HG02588 (cell line): ENCODE measurements around the gene ACAP2.
A peak's percentile ranks its signal among the peaks of the same experiment; 100 is the strongest.
"Not testable (repeated sequence)": the region's sequence is repeated elsewhere in the genome, so short reads cannot be mapped to it uniquely, and the experiment has no call there.

ENCODE experiments used
- ATAC-seq: cut with Tn5 transposase; IDR thresholded peaks from one replicate; pipeline ENCODE4 v1.9.1; 2021; ENCODE audit warnings: mild to moderate bottlenecking, moderate library complexity; ENCODE audit not compliant: unreplicated experiment

The ACAP2 gene

DNA sequence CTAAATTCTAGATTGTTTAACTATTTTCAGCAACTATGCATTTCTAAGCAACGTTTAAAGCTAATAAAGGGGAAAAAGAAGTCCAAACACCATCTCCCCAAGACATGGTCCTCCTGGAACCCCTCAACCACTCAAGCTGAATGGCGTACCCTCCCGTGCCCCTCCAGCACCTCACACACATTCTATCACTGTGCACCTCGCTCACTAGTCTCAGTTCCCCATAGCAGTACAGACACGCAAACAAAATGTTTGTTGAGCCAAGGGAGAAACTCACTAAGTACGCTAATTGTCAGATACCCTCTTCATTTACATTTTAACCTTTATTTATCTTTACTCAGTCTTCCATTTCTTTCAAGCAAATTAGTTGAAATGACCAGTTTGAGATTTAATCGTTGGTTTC lies 48.8 kb downstream of the ACAP2 start:
- peak; percentile 68 for ATAC-seq

DNA sequence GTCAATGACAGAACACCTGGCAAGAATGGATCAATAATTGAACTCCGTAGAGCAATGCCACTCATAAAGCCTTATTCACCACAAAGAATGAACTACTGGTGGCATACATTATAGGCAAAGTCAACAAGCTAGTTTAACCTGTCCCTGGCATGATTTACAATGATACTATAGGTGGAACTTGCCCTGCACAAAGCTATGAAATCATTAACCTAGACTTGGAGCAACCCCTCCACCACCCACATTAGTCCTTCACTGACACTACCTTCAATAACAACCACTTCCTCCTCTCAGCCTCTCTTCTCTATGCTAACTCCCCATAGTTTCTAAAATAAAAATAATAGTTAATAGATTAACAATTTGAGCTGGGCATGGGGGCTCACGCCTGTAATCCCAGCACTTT lies 54.4 kb downstream of the ACAP2 start:
- ATAC-seq = no peak

DNA sequence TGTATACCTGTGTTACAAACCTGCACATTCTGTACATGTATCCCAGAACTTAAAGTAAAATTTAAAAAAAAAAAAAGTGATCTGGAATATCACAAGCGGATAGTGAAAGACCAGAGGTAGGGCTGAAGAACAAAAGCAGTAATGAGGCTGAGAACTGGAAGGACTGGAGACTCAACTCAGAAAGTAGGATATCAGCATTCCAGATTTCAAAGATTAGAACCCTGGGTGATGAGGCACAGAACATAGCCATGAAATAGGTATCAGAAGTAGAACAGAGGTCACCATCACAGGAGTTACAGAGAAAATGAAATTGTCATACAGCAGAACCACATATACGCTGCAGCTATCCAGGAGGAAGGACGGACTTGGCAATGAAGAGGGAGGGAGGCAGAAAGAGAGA lies 56.1 kb downstream of the ACAP2 start:
- no peak for ATAC-seq

DNA sequence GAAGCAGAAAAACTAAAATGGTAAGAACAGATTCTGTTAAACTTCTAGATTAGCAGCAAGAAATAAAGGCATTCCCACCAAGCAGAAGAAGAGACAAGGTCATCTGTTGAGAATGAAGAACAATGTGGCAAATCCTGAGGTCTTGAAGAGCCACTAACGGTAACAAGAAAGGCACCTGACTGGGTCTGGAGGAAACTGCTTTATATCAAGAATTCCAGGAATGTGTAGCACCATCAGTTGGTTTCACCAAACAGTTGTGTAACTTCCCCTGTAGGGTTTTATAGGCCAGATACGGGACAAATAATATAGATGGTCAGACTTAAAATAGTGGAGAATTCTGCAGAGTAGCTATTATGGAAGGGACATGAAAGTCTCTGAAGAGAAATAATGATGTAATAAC lies 57.3 kb downstream of the ACAP2 start:
- ATAC-seq = no peak

DNA sequence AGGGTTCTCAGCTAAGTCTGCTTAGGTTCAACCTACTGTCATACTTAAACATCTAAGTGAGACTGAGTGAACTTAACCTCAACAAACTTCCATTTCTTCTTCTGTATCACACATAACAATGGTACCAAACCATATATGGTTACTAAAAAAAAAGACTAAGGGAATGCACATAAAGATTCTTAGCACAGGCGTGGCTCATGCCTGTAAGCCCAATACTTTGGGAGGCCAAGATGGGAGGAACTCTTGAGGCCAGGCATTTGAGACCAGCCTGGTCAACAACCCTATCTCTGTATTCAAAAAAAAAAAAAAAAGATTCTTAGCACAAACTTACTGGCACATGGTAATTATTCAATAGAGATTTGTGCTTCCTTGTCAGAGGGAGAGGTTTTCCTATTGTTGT lies 57.9 kb downstream of the ACAP2 start:
- ATAC-seq = no peak

DNA sequence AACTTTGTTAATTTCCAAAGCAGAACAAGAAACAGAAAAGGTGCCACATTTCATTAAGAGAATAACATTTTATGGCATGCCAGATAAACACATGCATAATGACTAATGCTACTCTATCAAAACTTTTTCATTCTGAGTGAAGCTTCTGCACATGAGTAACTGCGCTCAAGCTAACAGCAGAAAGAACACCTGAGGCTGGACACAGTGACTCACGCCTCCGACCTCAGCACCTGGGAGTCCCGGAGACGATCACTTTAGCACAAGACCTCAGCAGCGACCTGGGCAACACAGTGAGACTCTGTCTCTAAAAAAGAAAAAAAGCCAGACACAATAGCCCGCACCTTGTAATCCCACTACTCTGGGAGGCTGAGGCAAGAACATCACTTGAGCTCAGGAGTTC lies 70.6 kb downstream of the ACAP2 start:
- ATAC-seq = no peak

DNA sequence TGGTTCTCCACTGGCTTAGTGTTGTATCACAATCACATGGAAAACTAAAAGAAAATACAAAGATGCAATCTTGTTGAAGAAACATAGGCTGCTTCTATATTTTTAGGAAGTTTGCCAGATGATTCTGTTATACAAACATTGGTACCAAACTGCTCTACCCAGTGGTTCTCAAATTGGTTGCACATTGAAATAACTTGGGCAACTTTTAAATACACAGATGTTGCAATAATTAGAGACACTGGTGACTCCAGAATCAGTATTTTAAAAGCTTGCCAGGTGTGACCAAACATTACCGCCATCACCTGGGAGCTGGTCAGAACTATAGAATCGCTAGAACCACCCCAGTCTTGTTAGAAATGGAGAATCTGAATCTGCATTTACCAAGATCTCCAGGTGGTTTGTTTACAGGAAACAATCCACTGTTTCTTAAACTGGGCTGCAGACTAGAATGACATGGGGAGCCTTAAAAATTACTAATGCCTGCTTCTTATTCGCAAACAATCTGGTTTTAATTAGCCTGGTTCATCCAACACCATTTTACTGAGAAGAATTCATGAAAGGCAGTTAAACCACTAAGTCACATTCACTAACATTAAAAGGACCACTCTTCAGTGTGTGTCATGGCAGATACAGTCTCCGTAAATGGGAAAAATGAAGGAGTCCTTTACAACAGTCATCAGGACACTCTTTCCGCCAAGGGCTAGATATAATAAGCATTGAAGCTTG lies 76.5 kb downstream of the ACAP2 start:
- no peak for ATAC-seq

DNA sequence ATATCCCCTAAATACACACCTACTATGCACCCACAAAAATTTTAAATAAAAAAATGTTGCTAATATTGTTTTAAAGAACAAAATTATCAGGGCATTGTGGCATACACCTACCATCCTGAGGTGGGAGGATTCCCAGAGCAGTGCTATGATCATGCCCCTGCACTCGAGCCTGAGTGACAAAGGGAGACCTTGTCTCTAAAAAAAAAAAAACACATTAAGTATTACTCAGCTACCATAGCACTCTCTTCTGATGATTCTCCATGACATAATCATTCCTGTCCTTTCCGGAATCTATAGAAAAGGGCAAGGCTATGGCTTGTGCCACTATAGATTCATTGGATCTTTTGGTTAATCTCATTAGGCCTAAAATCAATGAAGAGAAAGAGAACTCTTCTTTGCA lies 77.4 kb downstream of the ACAP2 start:
- ATAC-seq = no peak

DNA sequence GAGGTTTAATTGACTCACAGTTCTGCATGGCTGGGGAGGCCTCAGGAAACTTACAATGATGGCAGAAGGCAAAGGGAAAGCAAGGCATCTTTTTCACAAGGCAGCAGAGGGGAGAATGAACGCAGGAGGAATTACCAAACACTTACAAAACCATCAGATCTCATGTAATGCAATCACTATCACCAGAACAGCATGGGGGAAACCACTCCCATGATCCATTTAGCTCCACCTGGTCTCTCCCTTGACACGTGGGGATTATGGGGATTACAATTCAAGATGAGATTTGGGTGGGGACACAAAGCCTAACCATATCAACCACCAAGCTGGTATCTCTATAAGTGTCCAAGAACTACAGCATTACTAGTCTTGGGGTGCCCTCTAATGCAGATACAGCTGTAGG lies 85.0 kb downstream of the ACAP2 start:
- ATAC-seq = not testable (repeated sequence)

DNA sequence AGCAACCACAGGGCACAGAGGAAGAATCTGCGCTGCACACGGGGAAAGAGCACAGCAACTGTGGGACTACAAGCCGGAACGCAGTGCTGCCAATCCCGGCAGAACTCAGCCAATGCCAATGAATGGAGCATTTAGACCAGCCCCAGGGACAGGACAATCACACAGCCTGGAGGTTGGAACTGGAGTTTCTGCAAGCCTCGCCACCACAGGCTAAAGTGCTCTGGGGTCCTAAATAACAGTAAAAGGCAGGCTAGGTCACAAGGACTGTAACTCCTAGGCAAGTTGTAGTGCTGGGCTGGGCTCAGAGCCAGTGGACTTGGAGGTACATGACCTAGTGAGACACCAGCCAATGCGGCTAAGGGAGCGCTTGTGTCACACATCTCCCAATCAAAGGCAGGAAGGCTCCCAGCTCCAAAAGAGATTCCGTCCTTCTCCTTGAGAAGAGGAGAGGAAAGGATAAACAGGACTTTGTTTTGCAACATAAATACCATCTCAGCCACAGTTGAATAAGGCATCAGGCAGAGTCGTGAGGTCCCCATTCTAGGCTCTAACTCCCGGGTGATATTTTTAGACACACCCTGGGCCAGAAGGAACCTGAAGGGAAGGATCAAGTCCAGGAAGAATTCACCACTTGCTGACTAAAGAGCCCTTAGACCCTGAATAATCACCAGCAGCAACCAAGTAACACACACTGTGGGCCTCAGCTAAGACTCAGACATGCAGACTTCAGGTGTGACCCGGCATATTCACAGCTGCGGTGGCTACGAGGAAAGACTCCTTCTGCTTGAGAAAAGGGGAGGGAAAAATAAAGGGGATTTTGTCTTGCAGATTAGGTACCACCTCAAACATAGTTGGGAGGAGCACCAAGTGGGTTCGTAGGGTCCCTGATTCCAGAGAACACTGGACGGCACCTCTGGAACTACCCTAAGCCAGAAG lies 86.4 kb downstream of the ACAP2 start:
- ATAC-seq = no peak

DNA sequence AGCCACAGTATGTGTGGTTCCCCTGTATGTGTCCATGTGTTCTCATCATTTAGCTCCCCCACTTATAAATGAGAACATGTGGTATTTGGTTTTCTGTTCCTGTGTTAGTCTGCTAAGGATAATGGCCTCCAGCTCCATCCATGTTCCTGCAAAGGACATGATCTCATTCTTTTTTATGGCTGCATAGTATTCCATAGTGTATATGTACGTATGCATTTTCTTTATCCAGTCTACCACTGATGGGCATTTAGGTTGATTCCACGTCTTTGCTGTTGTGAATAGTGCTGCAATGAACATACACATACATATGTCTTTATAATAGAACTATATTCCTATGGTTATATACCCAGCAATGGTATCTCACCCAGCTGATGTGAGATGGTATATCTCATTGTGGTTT lies 88.8 kb downstream of the ACAP2 start:
- not testable (repeated sequence) for ATAC-seq

DNA sequence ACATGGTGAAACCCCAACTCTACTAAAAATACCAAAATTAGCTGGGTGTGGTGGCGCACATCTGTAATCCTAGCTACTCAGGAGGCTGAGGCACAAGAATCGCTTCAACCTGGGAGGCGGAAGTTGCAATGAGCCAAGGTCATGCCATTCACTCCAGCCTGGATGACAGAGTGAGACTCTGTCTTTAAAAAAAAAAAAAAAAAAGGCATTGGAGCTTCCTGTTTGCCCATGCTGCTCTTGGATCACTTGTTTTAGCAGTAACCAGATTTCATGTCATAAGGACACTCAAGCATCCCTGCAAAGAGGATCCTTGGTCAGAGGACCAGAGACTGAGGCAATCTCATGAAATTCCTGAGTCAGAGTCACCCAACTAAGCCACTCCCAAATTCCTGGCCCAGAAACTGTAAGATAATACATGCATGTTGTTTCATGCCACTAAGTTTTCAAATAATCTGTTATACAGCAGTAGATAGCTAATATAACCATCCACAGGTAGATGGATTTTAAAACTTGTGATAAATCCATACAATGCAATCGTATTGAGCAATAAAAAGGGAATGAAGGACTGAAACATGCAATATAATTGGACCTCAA lies 89.8 kb downstream of the ACAP2 start:
- no peak for ATAC-seq

DNA sequence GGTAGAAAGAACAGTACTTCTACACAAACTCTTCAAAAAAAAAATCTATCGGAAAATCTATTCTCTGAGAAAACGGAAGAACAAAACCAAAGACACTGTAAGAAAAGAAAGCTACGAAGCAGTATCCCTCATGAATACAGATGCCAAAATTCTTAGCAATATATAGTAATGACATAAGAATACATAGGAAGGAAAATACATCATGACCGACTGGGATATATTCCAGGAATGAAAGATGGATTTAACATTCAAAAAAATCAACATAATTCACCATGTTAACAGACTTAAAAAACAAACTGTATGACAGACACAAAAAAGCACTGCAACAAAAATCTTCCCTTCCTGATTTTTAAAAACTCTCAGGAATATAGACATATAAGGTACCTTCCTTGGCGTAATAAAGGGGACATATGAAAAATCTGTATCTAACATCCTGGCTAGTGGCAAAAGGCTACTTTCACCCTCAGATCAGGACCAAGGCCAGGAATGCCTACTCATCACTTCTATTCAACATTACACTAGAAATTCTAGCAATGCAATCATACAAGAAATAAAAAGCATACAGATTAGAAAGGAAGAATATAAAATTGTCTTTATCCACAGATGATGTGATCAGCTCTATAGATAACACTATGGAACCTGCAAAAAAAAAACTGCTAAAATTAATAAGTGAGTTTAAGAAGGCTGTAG lies 94.2 kb downstream of the ACAP2 start:
- no peak for ATAC-seq

DNA sequence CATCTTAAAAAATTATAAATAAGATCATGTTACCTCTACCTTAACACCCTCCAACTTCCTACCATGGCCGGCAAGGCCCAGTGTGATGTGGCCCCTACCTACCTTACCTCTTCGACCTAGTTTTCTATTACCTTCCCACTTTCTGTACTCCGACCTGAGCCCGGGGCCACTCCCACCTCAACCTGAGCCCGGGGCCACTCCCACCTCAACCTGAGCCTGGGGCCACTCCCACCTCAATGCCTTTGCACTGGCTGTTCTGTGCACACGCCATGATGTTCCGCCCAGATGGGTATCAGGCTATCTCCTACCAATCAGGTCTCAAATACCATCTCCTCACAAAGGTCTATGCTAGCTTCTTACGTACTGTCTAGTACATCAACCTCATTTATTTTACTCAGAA lies 105.1 kb downstream of the ACAP2 start:
- ATAC-seq = no peak

DNA sequence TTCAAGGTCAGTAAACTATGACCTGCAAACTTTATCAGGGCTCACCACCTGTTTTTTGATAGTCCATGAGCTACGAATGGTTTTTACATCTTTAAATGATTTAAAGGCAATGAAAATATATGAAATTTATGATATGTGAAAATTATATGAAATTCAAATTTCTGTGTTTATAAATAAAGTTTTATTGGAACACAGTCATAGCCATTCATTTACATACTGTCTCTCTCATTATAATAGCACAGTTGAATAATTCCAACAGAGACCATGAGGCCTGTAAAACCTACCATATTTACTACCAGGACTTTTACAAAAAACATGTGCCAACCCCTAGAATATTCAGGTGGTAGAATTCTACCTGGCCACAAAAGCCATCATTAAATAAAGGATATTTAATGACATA lies 107.9 kb downstream of the ACAP2 start:
- ATAC-seq = no peak

DNA sequence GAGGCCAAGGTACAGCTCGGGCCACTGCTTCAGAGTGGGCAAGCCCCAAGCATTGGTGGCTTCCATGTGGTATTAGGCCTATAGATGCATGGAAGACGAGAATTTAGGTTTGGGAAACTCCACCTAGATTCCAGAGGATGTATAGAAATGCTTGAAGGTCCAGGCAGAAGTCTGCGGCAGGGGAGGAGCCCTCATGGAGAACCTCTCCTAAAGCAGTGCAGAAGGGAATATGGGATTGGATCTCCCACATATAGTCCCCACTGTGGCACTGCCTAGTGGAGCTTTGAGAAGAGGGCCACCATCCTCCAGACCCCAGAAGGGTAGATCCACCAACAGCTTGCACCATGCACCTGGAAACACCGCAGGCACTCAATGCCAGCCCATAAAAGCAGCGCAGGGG lies 123.8 kb downstream of the ACAP2 start:
- no peak for ATAC-seq

DNA sequence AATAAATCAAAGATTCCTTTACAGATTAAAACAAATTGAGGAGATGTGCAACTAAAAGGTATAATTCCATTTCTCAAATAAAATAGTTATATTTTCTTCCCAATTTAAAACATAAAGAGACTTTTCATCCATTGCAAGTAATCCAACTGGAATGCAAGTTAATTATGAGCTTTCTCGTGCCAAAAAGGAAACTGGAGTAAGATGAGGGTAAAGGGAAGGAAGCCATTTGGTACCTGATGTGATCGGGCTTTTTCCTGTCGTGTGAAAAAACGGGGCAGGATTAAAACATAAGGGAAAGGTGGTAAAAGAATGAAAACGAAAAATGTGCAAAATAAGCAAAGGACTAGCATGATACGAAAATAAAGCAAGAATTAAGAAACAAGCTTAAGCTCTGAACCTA lies 130.1 kb downstream of the ACAP2 start:
- no peak for ATAC-seq

DNA sequence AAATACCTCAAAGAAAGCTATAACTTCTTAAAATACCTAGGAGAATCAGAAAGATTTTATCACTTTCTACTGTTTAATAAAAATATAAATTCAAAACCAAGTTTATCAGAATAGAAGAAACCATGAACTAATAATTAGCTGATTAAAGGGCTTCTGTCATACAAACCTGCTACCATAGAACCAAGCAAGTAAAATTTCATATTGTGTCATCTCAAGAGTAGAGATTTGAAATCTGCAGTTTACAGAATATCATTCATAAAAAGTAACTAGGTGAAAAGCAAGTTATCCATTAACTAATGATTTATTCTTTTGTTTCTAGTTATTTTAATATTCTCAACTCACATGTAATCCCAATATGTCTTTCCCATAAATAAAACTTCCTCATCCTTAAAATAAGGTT lies 135.1 kb downstream of the ACAP2 start:
- ATAC-seq = no peak

DNA sequence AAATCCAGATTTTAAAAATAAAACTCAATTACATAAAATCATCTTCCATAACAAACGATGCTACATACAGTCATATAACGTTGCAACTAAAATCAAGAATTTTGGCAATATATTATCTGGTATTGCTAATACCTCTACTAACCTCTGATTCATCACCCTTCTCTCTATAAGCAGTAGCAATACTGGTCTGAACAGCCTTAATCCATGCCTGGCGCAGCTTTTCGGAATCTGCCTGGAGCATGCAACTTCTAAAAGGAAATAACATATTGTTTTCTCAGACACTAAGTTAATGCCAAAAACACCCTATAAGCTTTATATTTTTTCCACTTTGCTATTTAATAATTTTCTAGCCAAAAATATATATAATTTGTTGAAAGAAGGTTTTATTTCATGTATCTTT lies 136.5 kb downstream of the ACAP2 start:
- no peak for ATAC-seq

DNA sequence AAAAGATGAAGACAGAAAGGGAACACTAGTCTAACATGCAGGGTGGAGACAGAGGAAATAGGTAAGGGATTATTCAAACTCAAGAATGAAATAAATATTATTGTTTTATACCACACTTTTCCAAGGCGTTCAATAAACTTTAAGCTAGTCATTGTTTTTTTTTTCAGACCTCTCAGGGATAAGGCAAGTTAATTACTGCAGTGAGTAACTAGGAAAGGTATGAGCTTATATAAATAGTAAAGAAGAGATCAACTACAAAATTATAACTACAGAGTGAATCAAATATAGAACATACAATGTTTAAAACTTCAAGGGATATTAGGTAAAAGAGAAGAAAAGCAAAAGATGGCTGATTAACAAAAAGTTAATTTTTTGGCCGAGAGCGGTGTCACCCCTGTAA lies 140.4 kb downstream of the ACAP2 start:
- ATAC-seq = no peak

DNA sequence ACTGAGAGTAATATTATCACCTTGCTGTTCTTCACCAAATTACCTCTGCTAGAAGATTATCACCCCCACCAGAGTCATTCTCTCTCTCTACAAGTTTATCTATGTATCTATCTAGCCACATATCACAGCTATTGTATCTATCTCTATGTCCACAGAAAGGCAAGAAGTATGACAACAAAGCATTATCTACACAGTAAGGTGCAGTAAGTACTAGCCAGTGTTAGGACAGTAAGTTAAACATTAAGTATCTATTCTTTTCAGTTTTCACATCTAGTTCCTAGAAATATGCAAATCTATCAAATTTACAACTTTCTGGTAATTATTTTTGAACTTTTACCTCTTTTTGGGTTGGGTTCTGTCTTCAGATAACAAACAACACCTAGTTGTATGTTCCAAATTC lies 145.4 kb downstream of the ACAP2 start:
- no peak for ATAC-seq
